Measurements from ENCODE around the gene REX1BD. TPM values are rescaled to one million over a fixed set of nuclear protein-coding genes. Genes with fewer than 3 reads are reported as not detected.
"Not testable (repeated sequence)": the region's sequence is repeated elsewhere in the genome, so short reads cannot be mapped to it uniquely, and the experiment has no call there.

REX1BD gene
- total RNA-seq (2021) (61.4 and 74.9 TPM in 2 replicates), Bru-seq, nascent RNA (percentile 74 among the genes with signal in this experiment), BruChase-seq, experiment 1, labeled RNA remaining after a 2-hour chase (percentile 71 among the genes with signal in this experiment), BruChase-seq, experiment 2, labeled RNA remaining after a 6-hour chase (percentile 76 among the genes with signal in this experiment)
- long read RNA-seq, transcript REX1BD-201 (5 exons, 839 nt): major isoform, 31 of 87 reads
- long read RNA-seq, transcript REX1BD-205 (4 exons, 1,081 nt): minor isoform, 17 of 87 reads
- long read RNA-seq, transcript REX1BD-202 (5 exons, 702 nt): minor isoform, 10 of 87 reads
- long read RNA-seq, transcript REX1BD-207 (3 exons, 2,275 nt): minor isoform, 6 of 87 reads
- long read RNA-seq, partial matches to known transcripts: 11 of 87 reads
- long read RNA-seq, other reads (novel, unspliced or antisense): 8 of 87 reads

DNA sequence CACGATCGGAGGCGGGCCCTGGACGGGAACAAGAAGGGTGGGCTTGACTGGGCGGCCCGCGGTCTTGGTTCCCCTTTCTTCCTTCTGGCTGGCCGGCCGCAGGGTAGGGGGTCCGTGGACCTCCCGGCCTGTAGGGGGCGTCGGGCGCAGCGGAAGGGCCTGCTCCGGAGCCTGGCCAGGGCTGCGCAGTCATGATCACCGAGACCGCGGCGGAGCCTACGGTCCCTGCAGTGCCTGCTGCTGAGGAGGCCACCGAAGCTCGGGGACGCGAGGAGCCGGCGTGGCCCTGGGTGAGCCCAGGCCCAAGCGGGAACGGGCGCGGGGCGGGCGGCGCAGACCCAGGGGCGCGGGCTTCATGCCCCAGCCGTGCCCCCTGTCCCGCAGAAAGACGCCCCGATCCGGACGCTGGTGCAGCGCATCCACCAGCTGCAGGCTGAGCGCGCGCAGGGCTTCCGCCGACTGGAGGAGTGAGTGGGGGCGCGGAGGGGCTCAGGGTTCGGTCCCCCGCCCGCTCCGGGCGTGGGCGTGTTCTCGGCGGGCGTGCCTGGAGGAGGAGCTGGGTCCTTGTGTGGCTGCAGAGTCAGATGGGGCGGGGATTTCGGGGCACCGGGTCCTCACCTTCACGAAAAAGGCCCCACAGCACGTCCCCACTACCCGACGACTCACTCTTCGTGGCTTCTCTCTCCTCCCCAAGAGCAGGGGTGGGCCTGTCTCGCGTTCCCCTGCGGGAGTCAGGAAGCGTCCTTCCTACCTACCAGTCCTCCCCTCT lies at the start of gene REX1BD:
Gene REX1BD (plus strand): TSS at position 188 of the 769 bp plus-strand sequence. CDS start 4 bp downstream, at position 192.
- peak within 1 kb of the TSS; percentile 83 for H3K4me3 ChIP-seq (ENCODE audit: low read depth, low read length, poor library complexity, severe bottlenecking)
- DNase-seq (ENCODE audit: low spot score): peak; percentile 93
- H3K27ac ChIP-seq (ENCODE audit: low read depth, low read length, poor library complexity, severe bottlenecking): peak within 1 kb of the TSS; percentile 96
- H3K9me3 ChIP-seq (ENCODE audit: low read depth, low read length, poor library complexity, severe bottlenecking): no peaks in the 10 kb centered on the region
- H3K4me1 ChIP-seq (ENCODE audit: insufficient read depth, low read length, poor library complexity, severe bottlenecking): peaks cover 32% of the 10 kb centered on the region
- BruUV-seq (replicated peaks): no TSS peak
- POLR2A ChIA-PET (ENCODE audit: low non-redundant PET): no interaction called here
- intact Hi-C loops (cut with micrococcal nuclease; ENCODE audit: unreplicated experiment): no loop called here
- no peak for TF ChIP-seq EZH2 (IDR thresholded peaks at IDR 0.05; ENCODE audit: borderline replicate concordance, low read depth, low read length, poor library complexity, severe bottlenecking)
- TF ChIP-seq, protein P1, sequence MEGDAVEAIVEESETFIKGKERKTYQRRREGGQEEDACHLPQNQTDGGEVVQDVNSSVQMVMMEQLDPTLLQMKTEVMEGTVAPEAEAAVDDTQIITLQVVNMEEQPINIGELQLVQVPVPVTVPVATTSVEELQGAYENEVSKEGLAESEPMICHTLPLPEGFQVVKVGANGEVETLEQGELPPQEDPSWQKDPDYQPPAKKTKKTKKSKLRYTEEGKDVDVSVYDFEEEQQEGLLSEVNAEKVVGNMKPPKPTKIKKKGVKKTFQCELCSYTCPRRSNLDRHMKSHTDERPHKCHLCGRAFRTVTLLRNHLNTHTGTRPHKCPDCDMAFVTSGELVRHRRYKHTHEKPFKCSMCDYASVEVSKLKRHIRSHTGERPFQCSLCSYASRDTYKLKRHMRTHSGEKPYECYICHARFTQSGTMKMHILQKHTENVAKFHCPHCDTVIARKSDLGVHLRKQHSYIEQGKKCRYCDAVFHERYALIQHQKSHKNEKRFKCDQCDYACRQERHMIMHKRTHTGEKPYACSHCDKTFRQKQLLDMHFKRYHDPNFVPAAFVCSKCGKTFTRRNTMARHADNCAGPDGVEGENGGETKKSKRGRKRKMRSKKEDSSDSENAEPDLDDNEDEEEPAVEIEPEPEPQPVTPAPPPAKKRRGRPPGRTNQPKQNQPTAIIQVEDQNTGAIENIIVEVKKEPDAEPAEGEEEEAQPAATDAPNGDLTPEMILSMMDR (conservative IDR thresholded peaks at IDR 0.05; ENCODE audit: low read depth, low read length): peak; percentile 94
- H3K27me3 ChIP-seq (replicated peaks; ENCODE audit: insufficient read depth, low read depth, low read length, poor library complexity): no peaks in the 10 kb centered on the region
- CTCF ChIA-PET: interaction anchor here (0.6 to 1.5 kb wide), 4 partner anchors 17 to 640 kb away, joined by 3 to 7 read pairs (median 4); partner anchors contain the start of gene UBA52
- peaks cover 8% of the 10 kb centered on the region for H3K36me3 ChIP-seq (ENCODE audit: insufficient read depth, low read length, poor library complexity, severe bottlenecking)

DNA sequence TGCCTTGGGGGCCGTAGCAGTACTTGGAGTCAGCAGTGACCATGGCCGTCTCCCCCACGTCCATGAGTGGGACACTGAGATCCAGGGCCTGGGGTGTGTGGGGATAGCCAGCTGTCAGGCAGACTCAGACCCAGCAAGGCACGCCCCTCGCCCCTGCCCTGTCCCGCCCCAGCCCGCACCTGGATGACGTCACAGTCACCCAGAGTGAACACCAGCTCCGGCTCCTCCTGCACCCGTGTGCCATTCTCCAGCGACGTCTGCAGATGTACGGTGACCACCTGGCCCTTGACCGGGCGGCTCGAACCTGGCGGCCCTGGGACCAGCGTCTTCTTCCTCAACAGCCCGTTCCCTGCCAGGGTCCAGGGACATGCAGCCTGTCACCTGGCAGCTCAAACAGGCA lies 49.2 kb upstream of the REX1BD start:
- Histone ChIP-seq H3K27me3 (replicated peaks; ENCODE audit: insufficient read depth, low read depth, low read length, poor library complexity) (no peaks in the 10 kb centered on the region), H3K9me3 (ENCODE audit: low read depth, low read length, poor library complexity, severe bottlenecking) (no peaks in the 10 kb centered on the region), H3K36me3 (ENCODE audit: insufficient read depth, low read length, poor library complexity, severe bottlenecking) (peaks cover 56% of the 10 kb centered on the region), H3K4me3 (ENCODE audit: low read depth, low read length, poor library complexity, severe bottlenecking) (no peak overlapping the region), H3K27ac (ENCODE audit: low read depth, low read length, poor library complexity, severe bottlenecking) (no peak overlapping the region), H3K4me1 (ENCODE audit: insufficient read depth, low read length, poor library complexity, severe bottlenecking) (peaks cover 10% of the 10 kb centered on the region)
- no TSS peak for BruUV-seq (replicated peaks)
- no peak for DNase-seq (ENCODE audit: low spot score)
- intact Hi-C loops (cut with micrococcal nuclease; ENCODE audit: unreplicated experiment): no loop called here
- ChIA-PET POLR2A (ENCODE audit: low non-redundant PET) (no interaction called here), CTCF (interaction anchor here (0.6 kb wide), 1 partner anchor 15 kb away, joined by 3 read pairs; no protein-coding TSS in a partner anchor)
- TF ChIP-seq EZH2 (IDR thresholded peaks at IDR 0.05; ENCODE audit: borderline replicate concordance, low read depth, low read length, poor library complexity, severe bottlenecking): no peak
- TF ChIP-seq, protein P1 (conservative IDR thresholded peaks at IDR 0.05; ENCODE audit: low read depth, low read length): no peak

DNA sequence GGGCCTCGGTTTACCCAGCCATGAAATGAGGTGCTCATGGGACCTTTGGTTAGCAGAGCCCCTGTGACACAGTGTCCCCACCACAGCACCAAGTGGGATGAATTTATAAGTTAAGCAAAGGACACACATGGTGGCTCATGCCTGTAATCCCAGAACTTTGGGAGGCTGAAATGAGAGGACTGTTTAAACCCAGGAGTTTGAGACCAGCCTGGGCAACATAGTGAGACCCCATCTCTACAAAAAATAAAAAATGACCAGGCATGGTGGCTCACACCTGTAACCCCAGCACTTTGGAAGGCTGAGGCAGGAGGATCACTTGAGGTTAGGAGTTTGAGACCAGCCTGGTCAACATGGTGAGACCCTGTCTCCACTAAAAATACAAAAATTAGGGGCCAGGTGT lies 48.4 kb upstream of the REX1BD start:
- H3K4me1 ChIP-seq (ENCODE audit: insufficient read depth, low read length, poor library complexity, severe bottlenecking); BruUV-seq (replicated peaks); DNase-seq (ENCODE audit: low spot score); H3K9me3 ChIP-seq (ENCODE audit: low read depth, low read length, poor library complexity, severe bottlenecking); CTCF ChIA-PET; H3K27ac ChIP-seq (ENCODE audit: low read depth, low read length, poor library complexity, severe bottlenecking); H3K27me3 ChIP-seq (replicated peaks; ENCODE audit: insufficient read depth, low read depth, low read length, poor library complexity); POLR2A ChIA-PET (ENCODE audit: low non-redundant PET); intact Hi-C loops (cut with micrococcal nuclease; ENCODE audit: unreplicated experiment); H3K4me3 ChIP-seq (ENCODE audit: low read depth, low read length, poor library complexity, severe bottlenecking): not testable (repeated sequence)
- peaks cover 56% of the 10 kb centered on the region for H3K36me3 ChIP-seq (ENCODE audit: insufficient read depth, low read length, poor library complexity, severe bottlenecking)
